ENCODE measurements around the gene UPK1A. TPM values are rescaled to one million over a fixed set of nuclear protein-coding genes. Genes with fewer than 3 reads are reported as not detected.

Gene UPK1A
- total and polyA plus RNA-seq, 2 of the 8 experiments (the other 6 are each of a cell fraction or from before 2014, with no cell fraction given): 0.56 to 9.9 TPM

DNA sequence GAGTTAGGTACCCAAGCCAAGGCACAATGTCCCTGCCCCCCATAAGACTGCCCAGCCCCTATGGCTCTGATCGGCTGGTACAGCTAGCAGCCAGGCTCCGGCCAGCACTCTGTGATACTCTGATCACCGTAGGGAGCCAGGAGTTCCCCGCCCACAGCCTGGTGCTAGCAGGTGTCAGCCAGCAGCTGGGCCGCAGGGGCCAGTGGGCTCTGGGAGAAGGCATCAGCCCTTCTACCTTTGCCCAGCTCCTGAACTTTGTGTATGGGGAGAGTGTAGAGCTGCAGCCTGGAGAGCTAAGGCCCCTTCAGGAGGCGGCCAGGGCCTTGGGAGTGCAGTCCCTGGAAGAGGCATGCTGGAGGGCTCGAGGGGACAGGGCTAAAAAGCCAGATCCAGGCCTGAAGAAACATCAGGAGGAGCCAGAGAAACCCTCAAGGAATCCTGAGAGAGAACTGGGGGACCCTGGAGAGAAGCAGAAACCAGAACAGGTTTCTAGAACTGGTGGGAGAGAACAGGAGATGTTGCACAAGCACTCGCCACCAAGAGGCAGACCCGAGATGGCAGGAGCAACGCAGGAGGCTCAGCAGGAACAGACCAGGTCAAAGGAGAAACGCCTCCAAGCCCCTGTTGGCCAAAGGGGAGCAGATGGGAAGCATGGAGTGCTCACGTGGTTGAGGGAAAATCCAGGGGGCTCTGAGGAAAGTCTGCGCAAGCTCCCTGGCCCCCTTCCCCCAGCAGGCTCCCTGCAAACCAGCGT is 48.5 kb downstream of the UPK1A start:
- H3K4me1 ChIP-seq (replicated peaks in 1 of 4; ENCODE audit: control insufficient read depth in 3 of 4, insufficient read depth in 4 of 4, low read length in 3 of 4): peaks cover 0 to 33% (median 17%) of the 10 kb centered on the region in 4 experiments; a peak in 6 of 7 replicates
- H4K5ac ChIP-seq (ENCODE audit: insufficient read length, low read depth, low read length): no peak overlapping the region
- H3K4me2 ChIP-seq (ENCODE audit: insufficient read depth in 1 of 2, low read depth in 2 of 2, low read length in 2 of 2): peak overlapping the region; percentile 84 to 92
- ChIA-PET POLR2A (ENCODE audit: partially characterized antibody) (interaction anchor here (0.9 to 4.9 kb wide), 10 partner anchors 9 to 71 kb away, joined by 3 to 28 read pairs (median 4); partner anchors contain the start of genes HSPB6 and ZBTB32), CTCF (ENCODE audit: partially characterized antibody) (interaction anchor here (0.6 to 6.6 kb wide), 15 partner anchors 11 to 254 kb away, joined by 3 to 105 read pairs (median 3); partner anchors contain the start of gene ZBTB32)
- no peak overlapping the region for H4K8ac ChIP-seq (ENCODE audit: extremely low read depth, insufficient read depth, low read length)
- peak overlapping the region; percentile 61; the same call in 1 of the 2 replicates for H2BK15ac ChIP-seq (ENCODE audit: low read length)
- no peak overlapping the region for H4K91ac ChIP-seq (replicated peaks; ENCODE audit: insufficient read length, low read length)
- H2AFZ ChIP-seq (ENCODE audit: low read length): no peak overlapping the region
- 0 out of 2 replicates have a peak overlapping the region, but pooled peaks have one; percentile 39 for H2BK12ac ChIP-seq (ENCODE audit: low read depth, low read length)
- 60% methylated on average over 14 of the region's 14 CpGs; no CpG with 5 or more reads in 1 of the 2 experiments for WGBS, 2 experiments (ENCODE audit: extremely low coverage in 1 of 2, insufficient coverage in 1 of 2, insufficient read length in 1 of 2, insufficient replicate concordance in 2 of 2, low coverage in 1 of 2, low lambda C conversion rate in 2 of 2, missing lambda C conversion rate in 1 of 2)
- H3K36me3 ChIP-seq (ENCODE audit: control insufficient read depth in 2 of 4, insufficient read depth in 4 of 4, low read length in 3 of 4): peaks cover 0 to under 1% (median 0%) of the 10 kb centered on the region in 4 experiments; a peak in 2 of 8 replicates
- H3K18ac ChIP-seq (ENCODE audit: extremely low read depth, low read length): peak overlapping the region; percentile 99; the same call in 1 of the 2 replicates
- peak overlapping the region; percentile 31; the same call in 1 of the 2 replicates for H2AK5ac ChIP-seq (ENCODE audit: low read depth, low read length)
- H3K79me2 ChIP-seq (ENCODE audit: control insufficient read depth in 1 of 2, insufficient read depth in 2 of 2, low read length in 2 of 2): peaks cover 0 to 15% of the 10 kb centered on the region in 2 experiments; a peak in 3 of 4 replicates
- no peak overlapping the region for H2BK120ac ChIP-seq (replicated peaks; ENCODE audit: low read depth, low read length)
- H3K14ac ChIP-seq (ENCODE audit: insufficient read length): no peak overlapping the region
- H3K27me3 ChIP-seq (replicated peaks in 1 of 4; ENCODE audit: control insufficient read depth in 3 of 4, extremely low read depth in 1 of 4, insufficient read depth in 3 of 4, low read length in 3 of 4): no peaks in the 10 kb centered on the region
- no peak for DNase-seq (ENCODE audit: low read depth in 1 of 2, low spot score in 2 of 2)
- H3K27ac ChIP-seq (ENCODE audit: low read depth, low read length): no peak overlapping the region
- no peak overlapping the region for H3K56ac ChIP-seq (replicated peaks; ENCODE audit: insufficient read length, low read depth, low read length)
- H3K23ac ChIP-seq (ENCODE audit: insufficient read length): no peak overlapping the region
- peaks cover 13% of the 10 kb centered on the region for H3K23me2 ChIP-seq (ENCODE audit: low read depth, low read length)
- H3K4ac ChIP-seq (replicated peaks; ENCODE audit: insufficient read length, low read depth, low read length): peak overlapping the region; percentile 71
- no peak overlapping the region for H2BK20ac ChIP-seq (ENCODE audit: low read length)
- no peaks in the 10 kb centered on the region for H3K9me3 ChIP-seq (ENCODE audit: insufficient read depth in 2 of 2, low read depth in 1 of 2, low read length in 1 of 2)
- peak overlapping the region; percentile 44; the same call in 1 of the 2 replicates for H2BK5ac ChIP-seq (ENCODE audit: low read depth, low read length)
- H3K4me3 ChIP-seq (ENCODE audit: extremely low read depth in 1 of 4, insufficient read depth in 2 of 4, low read depth in 3 of 4, low read length in 4 of 4): 0 out of 8 replicates have a peak overlapping the region, but pooled peaks of 1 of the 4 experiments have one; percentile 79
- peaks cover 8% of the 10 kb centered on the region; the same call in 1 of the 2 replicates for H3K79me1 ChIP-seq (ENCODE audit: low read depth, low read length)
- H3K9ac ChIP-seq (replicated peaks in 1 of 4; ENCODE audit: extremely low read depth in 1 of 4, low read depth in 3 of 4, low read length in 3 of 4): no peak overlapping the region
- no peak for FAIRE-seq
- H4K20me1 ChIP-seq (replicated peaks in 1 of 2; ENCODE audit: control insufficient read depth in 1 of 2, insufficient read depth in 2 of 2, low read length in 2 of 2): peaks cover 10 to 12% of the 10 kb centered on the region in 2 experiments
- TF ChIP-seq RNF2 (IDR thresholded peaks at IDR 0.05; ENCODE audit: borderline replicate concordance, low read depth, low read length, missing control alignments, poor library complexity, severe bottlenecking): no peak
- TF ChIP-seq TEAD4 (IDR thresholded peaks at IDR 0.05; ENCODE audit: low read depth, low read length): no peak
- TF ChIP-seq GABPA (IDR thresholded peaks at IDR 0.05; ENCODE audit: borderline replicate concordance, insufficient read depth, low read length): no peak
- TF ChIP-seq ASH2L (IDR thresholded peaks at IDR 0.05; ENCODE audit: low read length): no peak
- TF ChIP-seq CBX8 (IDR thresholded peaks at IDR 0.05; ENCODE audit: borderline replicate concordance, low read depth, low read length): no peak
- no peak for TF ChIP-seq BCL11A (IDR thresholded peaks at IDR 0.05; ENCODE audit: low read depth in 2 of 2, low read length in 2 of 2)
- TF ChIP-seq, protein P1, sequence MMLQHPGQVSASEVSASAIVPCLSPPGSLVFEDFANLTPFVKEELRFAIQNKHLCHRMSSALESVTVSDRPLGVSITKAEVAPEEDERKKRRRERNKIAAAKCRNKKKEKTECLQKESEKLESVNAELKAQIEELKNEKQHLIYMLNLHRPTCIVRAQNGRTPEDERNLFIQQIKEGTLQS (IDR thresholded peaks at IDR 0.05; ENCODE audit: insufficient read depth, low read depth, low read length): no peak

All from H1 (cell line).